Naive thymus-derived CD4-positive, alpha-beta T cell (primary cell): ENCODE measurements around the gene SLC7A6. TPM values are rescaled to one million over a fixed set of nuclear protein-coding genes. Genes with fewer than 3 reads are reported as not detected.

Source experiments
- ATAC-seq: fragments of 150-1000 bp; cut with Tn5 transposase; 2 replicates; pipeline ENCODE4 v1.10.0; 2021; ENCODE audit warnings: mild to moderate bottlenecking, moderate library complexity
- CTCF ChIA-PET: fragments of 350-600 bp; sonication (Branson Sonifier 250); formaldehyde crosslinking; loops from one replicate; lab custom pipeline; 2021; ENCODE audit warnings: antibody characterized with exemption; lab: Charles Lee
- POLR2A ChIA-PET: fragments of 350-600 bp; sonication (Branson Sonifier 250); formaldehyde crosslinking; loops from one replicate; lab custom pipeline; 2021; ENCODE audit warnings: antibody characterized with exemption, inconsistent platforms; lab: Charles Lee
- DNase-seq, 9 donors: peaks; one replicate each; pipeline versions ENCODE4 v3.0.0 to v3.0.0-alpha.2; 2020 to 2022; ENCODE audit warnings: mixed read lengths in 1 of 9
- H3K27ac ChIP-seq: one replicate; pipeline ENCODE4 v1.7.0; 2013; ENCODE audit warnings: mild to moderate bottlenecking, low read depth, low read length, moderate library complexity
- H3K27me3 ChIP-seq, 2 donors: one replicate each; pipeline ENCODE4 v1.7.0; 2013; ENCODE audit warnings: low read length in 2 of 2, mild to moderate bottlenecking in 2 of 2, moderate library complexity in 2 of 2; ENCODE audit not compliant: control insufficient read depth in 2 of 2, insufficient read depth in 2 of 2
- H3K36me3 ChIP-seq, 3 experiments: 1 replicate in 2 of 3; 2 replicates in 1 of 3; pipeline ENCODE4 v1.7.0; 2013; ENCODE audit warnings: low read length in 3 of 3, mild to moderate bottlenecking in 3 of 3, moderate library complexity in 1 of 3; ENCODE audit not compliant: insufficient read depth in 3 of 3, control insufficient read depth in 2 of 3
- H3K4me1 ChIP-seq, 2 donors: one replicate each; pipeline ENCODE4 v1.7.0; 2013; ENCODE audit warnings: low read length in 2 of 2, mild to moderate bottlenecking in 2 of 2, moderate library complexity in 1 of 2; ENCODE audit not compliant: control insufficient read depth in 2 of 2, insufficient read depth in 2 of 2
- H3K4me3 ChIP-seq: 2 replicates; pipeline ENCODE4 v1.7.0; 2013; ENCODE audit warnings: mild to moderate bottlenecking, low read length
- H3K9me3 ChIP-seq, 3 experiments: 1 replicate in 2 of 3; 2 replicates in 1 of 3; pipeline ENCODE4 v1.7.0; 2013; ENCODE audit warnings: low read length in 3 of 3; ENCODE audit not compliant: control insufficient read depth in 2 of 3
- H3K27ac Mint-ChIP-seq, 9 donors: one replicate each; pipeline ENCODE4 v1.8.0; 2020 to 2022; ENCODE audit warnings: mixed read lengths in 9 of 9, mild to moderate bottlenecking in 8 of 9, moderate library complexity in 5 of 9, inconsistent platforms in 2 of 9
- H3K27me3 Mint-ChIP-seq, 5 donors: one replicate each; pipeline ENCODE4 v1.8.0; 2021 to 2022; ENCODE audit warnings: mixed read lengths in 5 of 5, mild to moderate bottlenecking in 1 of 5
- H3K36me3 Mint-ChIP-seq, 5 donors: one replicate each; pipeline ENCODE4 v1.8.0; 2020 to 2022; ENCODE audit warnings: mixed read lengths in 5 of 5, mild to moderate bottlenecking in 3 of 5, inconsistent platforms in 1 of 5
- H3K4me1 Mint-ChIP-seq, 7 donors: one replicate each; pipeline ENCODE4 v1.8.0; 2020 to 2022; ENCODE audit warnings: mixed read lengths in 7 of 7, mild to moderate bottlenecking in 3 of 7, inconsistent platforms in 1 of 7
- H3K4me3 Mint-ChIP-seq, 10 donors: one replicate each; pipeline ENCODE4 v1.8.0; 2020 to 2022; ENCODE audit warnings: mild to moderate bottlenecking in 10 of 10, mixed read lengths in 10 of 10, moderate library complexity in 6 of 10, inconsistent platforms in 2 of 10
- H3K9me3 Mint-ChIP-seq, 11 donors: one replicate each; pipeline ENCODE4 v1.8.0; 2020 to 2022; ENCODE audit warnings: mixed read lengths in 11 of 11, mild to moderate bottlenecking in 4 of 11, inconsistent platforms in 1 of 11, moderate library complexity in 1 of 11
- intact Hi-C, 2 donors: fragments of 100-400 bp; cut with micrococcal nuclease; formaldehyde crosslinking; loops; one replicate each; pipeline ENCODE4 v1.15.1; 2023
- polyA plus RNA-seq, 2 donors: library from polyadenylated mRNA; unstranded; fragments of 300-500 nt; fragmentation: Illumina TruSeq; gene quantifications; one replicate each; pipeline ENCODE4 v1.2.3, GENCODE V29; 2021
- total RNA-seq, 6 experiments: library from RNA in 5 of 6; stranded (reverse) in 5 of 6; gene quantifications; 1 replicate in 5 of 6; 2 replicates in 1 of 6; pipeline ENCODE4 v1.2.3 and lab custom pipeline; 2021 to 2026

SLC7A6 gene
- total and polyA plus RNA-seq, 7 experiments from 2014 or later = 29.3 to 248 (median 163) TPM

GRCh38 chr16:68298312-68298711 lies 34.0 kb downstream of the SLC7A6 start:
- Histone ChIP-seq H3K27me3 (no peaks in the 10 kb centered on the region), H3K36me3 (peaks cover 33 to 98% (median 38%) of the 10 kb centered on the region in 3 experiments), H3K9me3 (no peaks in the 10 kb centered on the region), H3K4me3 (no peak overlapping the region), H3K27ac (peak overlapping the region; percentile 18), H3K4me1 (peaks cover 0 to 3% of the 10 kb centered on the region in 2 donors)
- H3K4me1 Mint-ChIP-seq = peaks cover 12 to 74% (median 46%) of the 10 kb centered on the region in 7 donors
- H3K9me3 Mint-ChIP-seq = no peaks in the 10 kb centered on the region
- H3K27me3 Mint-ChIP-seq = no peaks in the 10 kb centered on the region
- peak overlapping the region in 7 of 9 donors; percentile 36 to 78 (median 65) for H3K27ac Mint-ChIP-seq
- CTCF ChIA-PET = interaction anchor here (3.6 kb wide), 1 partner anchor 37 kb away, joined by 30 read pairs; no protein-coding TSS in a partner anchor
- H3K4me3 Mint-ChIP-seq = no peak overlapping the region
- intact Hi-C loops = loop anchor here in 1 of 2 donors (1.0 kb wide), 1 partner anchor 9 kb away; no protein-coding TSS in a partner anchor
- no peak for DNase-seq
- H3K36me3 Mint-ChIP-seq = peaks cover 12 to 71% (median 34%) of the 10 kb centered on the region in 5 donors
- no peak for ATAC-seq
- POLR2A ChIA-PET = interaction anchor here (1.0 to 4.0 kb wide), 4 partner anchors 10 to 19 kb away, joined by 3 to 43 read pairs (median 14); partner anchors contain the start of genes PRMT7 and SLC7A6OS

GRCh38 chr16:68298907-68299561 lies 34.7 kb downstream of the SLC7A6 start:
- POLR2A ChIA-PET = interaction anchor here (0.6 to 4.0 kb wide), 7 partner anchors 10 to 1083 kb away, joined by 3 to 43 read pairs (median 11); partner anchors contain the start of genes PRMT7 and SLC7A6OS
- Mint-ChIP-seq H3K4me1 (peaks cover 5 to 73% (median 40%) of the 10 kb centered on the region in 7 donors), H3K27me3 (no peaks in the 10 kb centered on the region), H3K9me3 (no peaks in the 10 kb centered on the region), H3K36me3 (peaks cover 9 to 72% (median 36%) of the 10 kb centered on the region in 5 donors), H3K4me3 (no peak overlapping the region), H3K27ac (peak overlapping the region; percentile 1 to 80 (median 30))
- DNase-seq (no peak), ATAC-seq (no peak)
- Histone ChIP-seq H3K4me1 (no peaks in the 10 kb centered on the region), H3K9me3 (no peaks in the 10 kb centered on the region), H3K36me3 (peaks cover 35 to 98% (median 39%) of the 10 kb centered on the region in 3 experiments), H3K4me3 (no peak overlapping the region), H3K27ac (peak overlapping the region; percentile 20), H3K27me3 (no peaks in the 10 kb centered on the region)
- CTCF ChIA-PET = interaction anchor here (0.7 to 3.6 kb wide), 5 partner anchors 12 to 38 kb away, joined by 4 to 30 read pairs (median 5); partner anchors contain the start of genes PRMT7, SLC7A6 and SLC7A6OS
- intact Hi-C loops = loop anchor here in 1 of 2 donors (1.0 kb wide), 1 partner anchor 10 kb away; no protein-coding TSS in a partner anchor

GRCh38 chr16:68299571-68300453 lies 35.5 kb downstream of the SLC7A6 start:
- Histone ChIP-seq H3K27ac (no peak overlapping the region), H3K4me1 (no peaks in the 10 kb centered on the region), H3K9me3 (no peaks in the 10 kb centered on the region), H3K4me3 (no peak overlapping the region), H3K27me3 (no peaks in the 10 kb centered on the region), H3K36me3 (peaks cover 33 to 97% (median 38%) of the 10 kb centered on the region in 3 experiments)
- intact Hi-C loops = no loop called here
- Mint-ChIP-seq H3K27ac (peak overlapping the region; percentile 23 to 80 (median 48)), H3K9me3 (no peaks in the 10 kb centered on the region), H3K4me3 (no peak overlapping the region), H3K27me3 (no peaks in the 10 kb centered on the region), H3K36me3 (peaks cover 9 to 70% (median 32%) of the 10 kb centered on the region in 5 donors), H3K4me1 (peaks cover 4 to 66% (median 35%) of the 10 kb centered on the region in 7 donors)
- ChIA-PET CTCF (interaction anchor here (0.6 to 3.6 kb wide), 9 partner anchors 9 to 38 kb away, joined by 3 to 30 read pairs (median 4); partner anchors contain the start of genes PRMT7, SLC7A6 and SLC7A6OS), POLR2A (interaction anchor here (0.6 to 4.0 kb wide), 12 partner anchors 8 to 1822 kb away, joined by 3 to 43 read pairs (median 5); partner anchors contain the start of genes PRMT7, SLC7A6 and SLC7A6OS)
- ATAC-seq (no peak), DNase-seq (no peak)

- Histone ChIP-seq H3K27me3 (no peaks in the 10 kb centered on the region), H3K36me3 (peaks cover 35 to 97% (median 35%) of the 10 kb centered on the region in 3 experiments), H3K9me3 (no peaks in the 10 kb centered on the region), H3K27ac (no peak overlapping the region), H3K4me1 (no peaks in the 10 kb centered on the region), H3K4me3 (no peak overlapping the region)
- intact Hi-C loops = no loop called here
- Mint-ChIP-seq H3K36me3 (peaks cover 9 to 65% (median 33%) of the 10 kb centered on the region in 5 donors), H3K27ac (peak overlapping the region in 8 of 9 donors; percentile 8 to 79 (median 43)), H3K9me3 (no peaks in the 10 kb centered on the region), H3K4me1 (peaks cover 4 to 61% (median 37%) of the 10 kb centered on the region in 7 donors), H3K27me3 (no peaks in the 10 kb centered on the region), H3K4me3 (no peak overlapping the region)
- CTCF ChIA-PET = interaction anchor here (0.6 to 3.6 kb wide), 6 partner anchors 10 to 39 kb away, joined by 3 to 30 read pairs (median 3); partner anchors contain the start of genes PRMT7, SLC7A6 and SLC7A6OS
- POLR2A ChIA-PET = interaction anchor here (0.6 to 4.0 kb wide), 11 partner anchors 10 to 1821 kb away, joined by 3 to 43 read pairs (median 6); partner anchors contain the start of genes PRMT7, SLC7A6 and SLC7A6OS
- DNase-seq (no peak), ATAC-seq (no peak)
Observed at GRCh38 chr16:68300734-68301459, 36.6 kb downstream of the SLC7A6 start.

GRCh38 chr16:68306633-68307032 lies 42.3 kb downstream of the SLC7A6 start:
- Histone ChIP-seq H3K36me3 (peaks cover 17 to 73% (median 29%) of the 10 kb centered on the region in 3 experiments), H3K9me3 (no peaks in the 10 kb centered on the region), H3K4me1 (peaks cover 18 to 19% of the 10 kb centered on the region in 2 donors), H3K27me3 (no peaks in the 10 kb centered on the region), H3K27ac (peak overlapping the region; percentile 2), H3K4me3 (no peak overlapping the region)
- Mint-ChIP-seq H3K4me3 (no peak overlapping the region), H3K27me3 (no peaks in the 10 kb centered on the region), H3K27ac (peak overlapping the region in 4 of 9 donors; percentile 2 to 76 (median 42)), H3K36me3 (peaks cover 9 to 30% (median 29%) of the 10 kb centered on the region in 5 donors), H3K4me1 (peaks cover 17 to 52% (median 32%) of the 10 kb centered on the region in 7 donors), H3K9me3 (no peaks in the 10 kb centered on the region)
- ATAC-seq (no peak), DNase-seq (no peak)
- ChIA-PET CTCF (interaction anchor here (0.6 kb wide), 1 partner anchor 65 kb away, joined by 4 read pairs; no protein-coding TSS in a partner anchor), POLR2A (interaction anchor here (1.4 to 8.3 kb wide), 3 partner anchors 16 to 42 kb away, joined by 4 to 90 read pairs (median 12); partner anchors contain the start of gene SLC7A6)
- intact Hi-C loops = no loop called here
